Fibroblast of the aortic adventitia (primary cell): ENCODE data around the gene PLXNA4. TPM values are rescaled to one million over a fixed set of nuclear protein-coding genes. Genes with fewer than 3 reads are reported as not detected.
A peak's percentile ranks its signal among the peaks of the same experiment; 100 is the strongest.

ENCODE experiments used
- DNase-seq: peaks from one replicate; pipeline ENCODE4 v3.0.0-alpha.2; 2010; ENCODE audit warnings: low read depth
- H3K4me3 ChIP-seq: 2 replicates; pipeline ENCODE4 v1.5.1; 2011; ENCODE audit warnings: low read depth, mild to moderate bottlenecking, control low read depth, low read length, moderate library complexity
- total RNA-seq: library from RNA; depleted of rRNA; stranded (reverse); fragments of >200 nt; gene quantifications from 2 replicates; pipeline ENCODE4 v1.2.3, GENCODE V29; 2012; ENCODE audit warnings: low replicate concordance
- TF ChIP-seq, protein P1 (sequence below): IDR thresholded peaks from 2 replicates; pipeline ENCODE4 v1.5.1; 2011; ENCODE audit warnings: mild to moderate bottlenecking, low read length, control low read depth, inconsistent platforms; ENCODE audit not compliant: insufficient read depth

The PLXNA4 gene
- total RNA-seq, 1 donor: 3.0 TPM

- DNase-seq: no peak
- no peak overlapping the region for H3K4me3 ChIP-seq
- TF ChIP-seq, protein P1, sequence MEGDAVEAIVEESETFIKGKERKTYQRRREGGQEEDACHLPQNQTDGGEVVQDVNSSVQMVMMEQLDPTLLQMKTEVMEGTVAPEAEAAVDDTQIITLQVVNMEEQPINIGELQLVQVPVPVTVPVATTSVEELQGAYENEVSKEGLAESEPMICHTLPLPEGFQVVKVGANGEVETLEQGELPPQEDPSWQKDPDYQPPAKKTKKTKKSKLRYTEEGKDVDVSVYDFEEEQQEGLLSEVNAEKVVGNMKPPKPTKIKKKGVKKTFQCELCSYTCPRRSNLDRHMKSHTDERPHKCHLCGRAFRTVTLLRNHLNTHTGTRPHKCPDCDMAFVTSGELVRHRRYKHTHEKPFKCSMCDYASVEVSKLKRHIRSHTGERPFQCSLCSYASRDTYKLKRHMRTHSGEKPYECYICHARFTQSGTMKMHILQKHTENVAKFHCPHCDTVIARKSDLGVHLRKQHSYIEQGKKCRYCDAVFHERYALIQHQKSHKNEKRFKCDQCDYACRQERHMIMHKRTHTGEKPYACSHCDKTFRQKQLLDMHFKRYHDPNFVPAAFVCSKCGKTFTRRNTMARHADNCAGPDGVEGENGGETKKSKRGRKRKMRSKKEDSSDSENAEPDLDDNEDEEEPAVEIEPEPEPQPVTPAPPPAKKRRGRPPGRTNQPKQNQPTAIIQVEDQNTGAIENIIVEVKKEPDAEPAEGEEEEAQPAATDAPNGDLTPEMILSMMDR: no peak
Measured at GRCh38 chr7:132466367-132466766, 109.9 kb downstream of the PLXNA4 start.

- TF ChIP-seq, protein P1: no peak
- no peak for DNase-seq
- no peak overlapping the region for H3K4me3 ChIP-seq
Measured at GRCh38 chr7:132465516-132465915, 110.8 kb downstream of the PLXNA4 start.

DNA sequence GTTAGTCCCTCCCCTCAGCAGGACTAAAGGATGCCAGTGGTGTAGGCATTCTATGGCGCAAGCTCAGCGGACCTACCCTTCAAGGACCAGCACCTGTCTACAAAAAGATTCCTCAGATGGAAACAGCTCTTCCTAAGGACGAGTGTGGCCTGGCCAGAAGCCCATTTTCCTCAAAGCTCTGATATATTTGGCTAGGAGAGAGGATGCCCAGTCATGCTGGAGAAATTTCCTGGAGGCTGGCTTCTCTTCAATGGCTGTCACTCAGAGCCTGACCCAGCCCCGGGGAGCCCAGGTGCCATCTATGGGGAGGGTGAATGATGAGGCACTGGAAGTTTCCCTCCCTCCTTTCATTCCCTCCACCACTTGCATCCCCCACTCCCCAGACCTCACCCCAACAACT lies 111.5 kb downstream of the PLXNA4 start:
- no peak overlapping the region for H3K4me3 ChIP-seq
- peak; percentile 77 for DNase-seq
- TF ChIP-seq, protein P1: no peak

- DNase-seq: no peak
- no peak overlapping the region for H3K4me3 ChIP-seq
- TF ChIP-seq, protein P1: no peak
Measured at GRCh38 chr7:132463922-132464321, 112.3 kb downstream of the PLXNA4 start.

DNA sequence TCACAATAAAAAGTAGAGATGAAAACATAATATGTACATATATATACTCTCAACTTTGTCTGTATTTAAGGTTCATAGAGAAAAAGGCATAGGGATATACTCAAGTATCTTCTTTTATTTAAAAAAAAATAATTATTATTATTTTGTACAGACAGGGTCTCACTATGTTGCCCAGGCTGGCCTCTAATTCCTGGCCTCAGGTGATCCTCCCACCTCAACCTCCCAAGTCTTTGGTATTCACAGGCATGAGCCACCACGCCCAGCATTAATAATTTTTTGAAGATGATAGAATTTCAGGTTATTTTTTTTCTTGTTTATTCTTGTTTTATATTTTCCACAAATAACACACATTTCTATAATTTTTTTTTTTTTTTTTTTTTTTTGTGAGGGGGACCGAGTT lies 113.8 kb downstream of the PLXNA4 start:
- no peak for DNase-seq
- TF ChIP-seq, protein P1: no peak
- H3K4me3 ChIP-seq: no peak overlapping the region

DNA sequence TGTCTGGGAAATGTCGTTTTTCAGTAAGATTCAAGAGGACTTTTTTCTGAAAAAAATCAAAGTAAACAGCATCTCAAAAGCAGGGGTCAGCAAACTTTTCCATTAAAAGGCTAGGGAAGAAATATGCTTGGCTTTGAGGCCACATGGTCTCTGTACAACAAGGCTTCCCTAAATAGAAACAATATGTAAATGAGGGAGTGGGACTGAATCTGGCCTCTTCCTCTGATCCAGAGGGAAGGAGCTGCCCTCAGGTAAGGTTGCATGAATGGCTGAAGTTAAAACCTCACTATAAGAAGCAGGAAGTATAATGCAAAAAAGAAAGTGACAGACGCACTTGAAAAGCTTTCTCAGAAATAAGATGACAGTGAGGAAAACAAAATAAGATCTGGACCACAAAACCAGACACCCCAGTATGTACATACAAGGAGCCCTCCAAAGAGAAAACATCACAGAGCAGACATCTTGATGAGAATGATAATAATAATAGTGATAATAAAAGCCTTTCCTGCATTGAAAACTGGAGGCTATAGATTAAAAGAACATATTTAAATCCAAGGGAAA lies 115.2 kb downstream of the PLXNA4 start:
- TF ChIP-seq, protein P1: no peak

DNA sequence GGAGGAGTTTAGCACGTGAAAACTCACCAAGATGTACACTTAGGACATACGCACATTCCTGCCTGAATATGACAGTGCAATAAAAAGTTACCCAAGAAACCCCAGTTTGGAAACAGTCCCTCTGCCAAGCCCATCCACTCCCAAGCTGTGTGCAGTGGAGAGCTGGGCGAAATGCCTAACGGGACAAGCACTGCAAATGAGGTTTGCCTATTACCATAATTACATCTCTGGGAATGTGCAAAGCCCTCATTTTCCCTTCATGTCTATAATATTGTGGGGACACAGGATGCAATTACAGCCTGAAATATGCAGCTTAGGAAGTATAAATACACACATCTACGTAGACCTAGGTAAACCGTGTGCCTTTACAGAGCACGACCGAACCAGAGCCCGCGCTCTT lies 117.5 kb downstream of the PLXNA4 start:
- TF ChIP-seq, protein P1: no peak
- DNase-seq: no peak
- no peak overlapping the region for H3K4me3 ChIP-seq

More for the DNA sequence above, 115.2 kb downstream of the PLXNA4 start:
- no peak overlapping the region for H3K4me3 ChIP-seq
- DNase-seq: no peak
